ENCODE data around the gene USP54. TPM values are rescaled to one million over a fixed set of nuclear protein-coding genes. Genes with fewer than 3 reads are reported as not detected.
"Not testable (repeated sequence)": the region's sequence is repeated elsewhere in the genome, so short reads cannot be mapped to it uniquely, and the experiment has no call there.

The USP54 gene
- total RNA-seq, 3 donors from 2014 or later (not counting 1 experiment from before 2014, with no cell fraction given), result 4.4 to 10.2 (median 5.5) TPM

DNA sequence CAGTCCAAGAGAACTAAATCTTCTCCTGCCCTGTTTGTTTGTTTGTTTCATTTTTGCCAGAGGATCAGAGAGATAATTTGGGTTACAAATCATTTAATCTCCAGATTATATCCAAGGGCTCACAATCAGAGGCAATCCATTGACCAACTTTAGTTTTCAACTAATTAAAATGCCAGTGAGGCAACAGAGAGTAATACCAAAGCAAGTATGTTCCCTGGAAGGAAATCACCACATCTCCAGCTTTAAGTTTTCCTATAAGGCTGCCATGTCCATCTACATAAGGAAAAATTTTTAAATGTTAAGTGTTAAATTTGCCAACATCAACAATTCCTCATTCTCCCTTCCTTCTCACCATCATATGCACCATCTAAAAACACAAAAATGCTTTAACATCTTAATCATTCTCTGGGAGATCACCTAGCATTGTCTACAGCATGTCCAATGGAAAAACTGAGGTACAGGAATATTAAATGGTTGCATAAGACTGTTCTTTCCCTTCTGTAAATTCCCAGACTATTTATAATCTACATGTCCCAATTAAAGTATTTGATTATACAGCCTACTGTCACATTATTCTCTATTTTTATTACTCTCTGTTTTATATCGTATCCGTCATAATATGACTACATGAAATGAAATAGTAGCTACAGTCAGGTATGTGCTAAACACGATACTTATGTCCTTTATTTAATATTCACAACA lies 14.1 kb downstream of the USP54 start:
- no peak for ATAC-seq
- H3K4me1 ChIP-seq (ENCODE audit: control insufficient read depth, insufficient read depth, low read length), result no peaks in the 10 kb centered on the region
- H3K4me3 ChIP-seq (ENCODE audit: low read length), result no peak overlapping the region
- whole genome bisulfite sequencing (ENCODE audit: insufficient coverage), result no CpG with 5 or more reads among the region's 3 CpGs
- Mint-ChIP-seq H3K36me3 (no peaks in the 10 kb centered on the region), H3K9me3 (no peaks in the 10 kb centered on the region), H3K4me1 (no peaks in the 10 kb centered on the region), H3K27ac (no peak overlapping the region), H3K4me3 (no peak overlapping the region), H3K27me3 (ENCODE audit: low read depth in 2 of 2) (no peaks in the 10 kb centered on the region)
- intact Hi-C loops (cut with micrococcal nuclease), result no loop called here
- no peaks in the 10 kb centered on the region for H3K27me3 ChIP-seq (ENCODE audit: control insufficient read depth, insufficient read depth, low read length)
- no peak overlapping the region for H3K27ac ChIP-seq (ENCODE audit: low read length)
- H3K9me3 ChIP-seq (ENCODE audit: control insufficient read depth, insufficient read depth, low read length), result no peaks in the 10 kb centered on the region
- DNase-seq, result no peak
- H3K36me3 ChIP-seq (ENCODE audit: control insufficient read depth, insufficient read depth, low read length), result no peaks in the 10 kb centered on the region
- TF ChIP-seq, protein P1, sequence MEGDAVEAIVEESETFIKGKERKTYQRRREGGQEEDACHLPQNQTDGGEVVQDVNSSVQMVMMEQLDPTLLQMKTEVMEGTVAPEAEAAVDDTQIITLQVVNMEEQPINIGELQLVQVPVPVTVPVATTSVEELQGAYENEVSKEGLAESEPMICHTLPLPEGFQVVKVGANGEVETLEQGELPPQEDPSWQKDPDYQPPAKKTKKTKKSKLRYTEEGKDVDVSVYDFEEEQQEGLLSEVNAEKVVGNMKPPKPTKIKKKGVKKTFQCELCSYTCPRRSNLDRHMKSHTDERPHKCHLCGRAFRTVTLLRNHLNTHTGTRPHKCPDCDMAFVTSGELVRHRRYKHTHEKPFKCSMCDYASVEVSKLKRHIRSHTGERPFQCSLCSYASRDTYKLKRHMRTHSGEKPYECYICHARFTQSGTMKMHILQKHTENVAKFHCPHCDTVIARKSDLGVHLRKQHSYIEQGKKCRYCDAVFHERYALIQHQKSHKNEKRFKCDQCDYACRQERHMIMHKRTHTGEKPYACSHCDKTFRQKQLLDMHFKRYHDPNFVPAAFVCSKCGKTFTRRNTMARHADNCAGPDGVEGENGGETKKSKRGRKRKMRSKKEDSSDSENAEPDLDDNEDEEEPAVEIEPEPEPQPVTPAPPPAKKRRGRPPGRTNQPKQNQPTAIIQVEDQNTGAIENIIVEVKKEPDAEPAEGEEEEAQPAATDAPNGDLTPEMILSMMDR (IDR thresholded peaks at IDR 0.05), result no peak

DNA sequence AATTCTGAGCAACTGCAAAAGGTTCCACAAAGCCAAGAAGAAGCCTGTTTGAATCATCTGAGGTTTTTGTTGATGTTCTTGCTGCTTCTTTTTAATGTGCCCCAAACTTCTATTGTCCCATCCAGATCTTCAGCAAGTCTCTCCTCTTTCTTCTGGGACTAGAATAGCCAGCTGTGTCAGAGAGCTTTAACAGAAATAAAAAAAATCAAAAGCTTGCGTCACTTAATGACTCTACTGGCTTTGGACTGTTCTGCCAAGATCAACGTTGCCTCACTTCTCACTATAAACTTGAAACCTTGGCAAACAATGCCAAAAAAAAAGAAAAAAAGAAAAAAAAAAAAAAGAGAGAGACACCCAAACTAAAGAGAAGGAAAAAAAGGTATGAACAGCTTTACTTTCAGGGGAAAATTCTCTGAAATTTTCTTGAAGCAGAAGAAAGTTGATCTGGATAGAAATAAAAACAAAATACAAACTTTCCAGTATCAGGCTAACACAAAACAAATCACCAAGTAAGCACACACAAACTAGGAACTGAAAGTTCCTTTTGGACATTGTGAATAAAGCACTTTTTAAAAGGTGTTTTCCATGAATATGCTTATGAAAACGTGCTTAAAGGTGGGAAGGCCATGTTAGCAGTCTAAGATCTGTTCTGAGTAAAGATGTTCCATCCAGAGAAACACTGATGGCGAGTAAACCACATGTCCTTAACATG lies 14.8 kb downstream of the USP54 start:
- no peaks in the 10 kb centered on the region for H3K9me3 Mint-ChIP-seq
- H3K36me3 Mint-ChIP-seq, result no peaks in the 10 kb centered on the region
- H3K27me3 Mint-ChIP-seq (ENCODE audit: low read depth in 2 of 2), result no peaks in the 10 kb centered on the region
- H3K4me1 ChIP-seq (ENCODE audit: control insufficient read depth, insufficient read depth, low read length), result no peaks in the 10 kb centered on the region
- H3K36me3 ChIP-seq (ENCODE audit: control insufficient read depth, insufficient read depth, low read length), result no peaks in the 10 kb centered on the region
- H3K4me3 Mint-ChIP-seq, result no peak overlapping the region
- no peak overlapping the region for H3K4me3 ChIP-seq (ENCODE audit: low read length)
- intact Hi-C loops (cut with micrococcal nuclease), result no loop called here
- H3K27ac Mint-ChIP-seq, result no peak overlapping the region
- ATAC-seq (no peak), DNase-seq (no peak)
- H3K4me1 Mint-ChIP-seq, result no peaks in the 10 kb centered on the region
- WGBS (ENCODE audit: insufficient coverage), result 71% methylated on average over 3 of the region's 4 CpGs
- TF ChIP-seq, protein P1 (IDR thresholded peaks at IDR 0.05), result no peak
- no peak overlapping the region for H3K27ac ChIP-seq (ENCODE audit: low read length)
- H3K9me3 ChIP-seq (ENCODE audit: control insufficient read depth, insufficient read depth, low read length), result no peaks in the 10 kb centered on the region
- H3K27me3 ChIP-seq (ENCODE audit: control insufficient read depth, insufficient read depth, low read length), result no peaks in the 10 kb centered on the region

DNA sequence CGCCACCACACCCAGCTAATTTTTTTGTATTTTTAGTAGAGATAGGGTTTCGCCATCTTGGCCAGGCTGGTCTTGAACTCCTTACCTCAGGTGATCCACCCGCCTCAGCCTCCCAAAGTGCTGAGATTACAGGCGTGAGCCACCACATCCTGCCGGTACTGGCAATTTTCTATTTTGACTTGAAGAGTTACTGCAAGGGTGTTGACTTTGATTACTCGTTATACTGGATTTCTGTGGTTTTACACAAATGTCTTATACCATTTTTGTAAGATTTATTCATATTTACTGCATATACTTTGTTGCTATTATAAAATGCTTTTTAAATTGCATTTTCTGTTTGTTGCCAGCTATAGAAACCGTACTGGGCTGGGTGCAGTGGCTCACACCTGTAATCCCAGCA lies 24.1 kb downstream of the USP54 start:
- H3K27ac ChIP-seq (ENCODE audit: low read length); ATAC-seq; H3K4me3 ChIP-seq (ENCODE audit: low read length); H3K4me1 Mint-ChIP-seq; H3K36me3 Mint-ChIP-seq; H3K9me3 ChIP-seq (ENCODE audit: control insufficient read depth, insufficient read depth, low read length); intact Hi-C loops (cut with micrococcal nuclease); H3K4me3 Mint-ChIP-seq; H3K27me3 ChIP-seq (ENCODE audit: control insufficient read depth, insufficient read depth, low read length); H3K4me1 ChIP-seq (ENCODE audit: control insufficient read depth, insufficient read depth, low read length); H3K36me3 ChIP-seq (ENCODE audit: control insufficient read depth, insufficient read depth, low read length); H3K27me3 Mint-ChIP-seq (ENCODE audit: low read depth in 2 of 2); H3K27ac Mint-ChIP-seq; DNase-seq; H3K9me3 Mint-ChIP-seq: not testable (repeated sequence)
- 80% methylated on average over 4 of the region's 7 CpGs for WGBS (ENCODE audit: insufficient coverage)

DNA sequence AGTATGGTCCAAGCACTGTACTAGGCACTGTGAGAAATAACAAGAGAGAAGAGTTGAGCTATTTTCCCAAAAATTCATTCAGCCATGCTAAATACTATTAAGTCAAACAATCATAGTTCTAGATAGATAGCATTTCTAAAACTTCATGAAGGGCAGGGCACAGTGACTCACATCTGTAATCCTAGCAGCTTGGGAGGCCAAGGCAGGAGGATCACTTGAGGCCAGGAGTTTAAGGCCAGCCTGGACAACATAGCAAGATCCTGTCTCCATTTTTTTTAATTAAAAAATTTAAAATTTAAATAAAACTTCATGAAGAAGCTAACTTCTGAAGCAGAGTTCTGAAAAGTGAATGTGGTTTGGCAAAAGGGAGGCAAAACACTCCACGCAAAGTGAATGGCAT lies 29.9 kb downstream of the USP54 start:
- H3K36me3 ChIP-seq (ENCODE audit: control insufficient read depth, insufficient read depth, low read length), result no peaks in the 10 kb centered on the region
- WGBS (ENCODE audit: insufficient coverage), result 96% methylated on average over 1 of the region's 1 CpG
- H3K4me3 ChIP-seq (ENCODE audit: low read length), result no peak overlapping the region
- H3K27ac ChIP-seq (ENCODE audit: low read length), result no peak overlapping the region
- no peak for ATAC-seq
- DNase-seq, result no peak
- no peaks in the 10 kb centered on the region for H3K4me1 ChIP-seq (ENCODE audit: control insufficient read depth, insufficient read depth, low read length)
- H3K4me1 Mint-ChIP-seq, result no peaks in the 10 kb centered on the region
- H3K27me3 Mint-ChIP-seq (ENCODE audit: low read depth in 2 of 2), result no peaks in the 10 kb centered on the region
- TF ChIP-seq, protein P1 (IDR thresholded peaks at IDR 0.05), result no peak
- intact Hi-C loops (cut with micrococcal nuclease), result no loop called here
- H3K27me3 ChIP-seq (ENCODE audit: control insufficient read depth, insufficient read depth, low read length), result no peaks in the 10 kb centered on the region
- no peak overlapping the region for H3K27ac Mint-ChIP-seq
- H3K36me3 Mint-ChIP-seq, result no peaks in the 10 kb centered on the region
- H3K9me3 Mint-ChIP-seq, result no peaks in the 10 kb centered on the region
- no peak overlapping the region for H3K4me3 Mint-ChIP-seq
- H3K9me3 ChIP-seq (ENCODE audit: control insufficient read depth, insufficient read depth, low read length), result no peaks in the 10 kb centered on the region
